ENCODE data around the gene IFNGR1. TPM values are rescaled to one million over a fixed set of nuclear protein-coding genes. Genes with fewer than 3 reads are reported as not detected.

Gene IFNGR1
- total RNA-seq, 1 donor from 2014 or later: 34.0 TPM

- Histone ChIP-seq H3K9ac (no peak overlapping the region), H3K27me3 (no peaks in the 10 kb centered on the region), H3K4me2 (no peak overlapping the region), H2AFZ (replicated peaks) (no peak overlapping the region), H3K4me3 (no peak overlapping the region), H3K79me2 (ENCODE audit: low read depth) (no peaks in the 10 kb centered on the region), H3K36me3 (no peaks in the 10 kb centered on the region), H4K20me1 (ENCODE audit: low read depth) (no peaks in the 10 kb centered on the region), H3K27ac (no peak overlapping the region), H3F3A (ENCODE audit: low read depth) (no peaks in the 10 kb centered on the region), H3K9me3 (ENCODE audit: low read depth) (peaks cover 43% of the 10 kb centered on the region), H3K4me1 (no peaks in the 10 kb centered on the region)
- peaks cover 40% of the 10 kb centered on the region for H3K9me3 Mint-ChIP-seq
- H3K4me1 Mint-ChIP-seq: no peaks in the 10 kb centered on the region
- DNase-seq (ENCODE audit: low spot score): no peak
- peaks cover 2% of the 10 kb centered on the region for H3K27me3 Mint-ChIP-seq (ENCODE audit: insufficient read depth, low read depth)
- H3K4me3 Mint-ChIP-seq: no peak overlapping the region
- no peak overlapping the region for H3K27ac Mint-ChIP-seq
- no peak for TF ChIP-seq EZH2phosphoT487 (IDR thresholded peaks at IDR 0.05)
- TF ChIP-seq EZH2 (IDR thresholded peaks at IDR 0.05): no peak
- no peak for TF ChIP-seq CTCF (IDR thresholded peaks at IDR 0.05)
- no peaks in the 10 kb centered on the region for H3K36me3 Mint-ChIP-seq
Observed at GRCh38 chr6:137182654-137183073, 36.5 kb downstream of the IFNGR1 start.

- H3K27me3 Mint-ChIP-seq (ENCODE audit: insufficient read depth, low read depth): peaks cover 2% of the 10 kb centered on the region
- peaks cover 35% of the 10 kb centered on the region for H3K9me3 Mint-ChIP-seq
- TF ChIP-seq CTCF (IDR thresholded peaks at IDR 0.05) (no peak), EZH2phosphoT487 (IDR thresholded peaks at IDR 0.05) (no peak), EZH2 (IDR thresholded peaks at IDR 0.05) (no peak)
- H3K9ac ChIP-seq: no peak overlapping the region
- H3K4me3 ChIP-seq: no peak overlapping the region
- peaks cover 40% of the 10 kb centered on the region for H3K9me3 ChIP-seq (ENCODE audit: low read depth)
- H3K4me3 Mint-ChIP-seq: no peak overlapping the region
- no peaks in the 10 kb centered on the region for H3K79me2 ChIP-seq (ENCODE audit: low read depth)
- H3K27ac ChIP-seq: no peak overlapping the region
- no peaks in the 10 kb centered on the region for H4K20me1 ChIP-seq (ENCODE audit: low read depth)
- H3K36me3 Mint-ChIP-seq: no peaks in the 10 kb centered on the region
- H3K4me1 ChIP-seq: no peaks in the 10 kb centered on the region
- H2AFZ ChIP-seq (replicated peaks): no peak overlapping the region
- no peaks in the 10 kb centered on the region for H3K27me3 ChIP-seq
- no peaks in the 10 kb centered on the region for H3K36me3 ChIP-seq
- H3F3A ChIP-seq (ENCODE audit: low read depth): no peaks in the 10 kb centered on the region
- no peak for DNase-seq (ENCODE audit: low spot score)
- H3K4me1 Mint-ChIP-seq: no peaks in the 10 kb centered on the region
- no peak overlapping the region for H3K4me2 ChIP-seq
- H3K27ac Mint-ChIP-seq: no peak overlapping the region
Observed at GRCh38 chr6:137181891-137182653, 37.1 kb downstream of the IFNGR1 start.

DNA sequence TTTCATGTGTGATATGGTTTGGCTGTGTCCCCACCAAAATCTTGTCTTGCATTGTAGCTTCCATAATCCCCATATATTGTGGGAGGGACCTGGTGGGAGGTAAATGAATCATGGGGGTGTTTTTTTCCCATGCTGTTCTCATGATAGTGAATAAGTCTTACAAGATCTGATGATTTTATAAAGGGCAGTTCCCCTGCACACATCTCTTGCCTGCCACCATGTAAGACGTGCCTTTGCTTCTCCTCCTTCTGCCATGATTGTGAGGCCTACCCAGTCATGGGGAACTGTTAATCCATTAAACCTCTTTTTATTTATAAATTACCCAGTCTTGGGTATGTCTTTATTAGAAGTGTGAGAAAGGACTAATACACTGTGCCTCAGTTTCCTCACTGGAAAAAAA lies 41.6 kb downstream of the IFNGR1 start:
- H3F3A ChIP-seq (ENCODE audit: low read depth): no peaks in the 10 kb centered on the region
- no peak for DNase-seq (ENCODE audit: low spot score)
- H3K4me1 Mint-ChIP-seq: no peaks in the 10 kb centered on the region
- H3K36me3 ChIP-seq: no peaks in the 10 kb centered on the region
- no peaks in the 10 kb centered on the region for H3K36me3 Mint-ChIP-seq
- no peaks in the 10 kb centered on the region for H3K27me3 ChIP-seq
- no peaks in the 10 kb centered on the region for H3K4me1 ChIP-seq
- H3K27me3 Mint-ChIP-seq (ENCODE audit: insufficient read depth, low read depth): peaks cover 2% of the 10 kb centered on the region
- H3K9ac ChIP-seq: no peak overlapping the region
- peaks cover 10% of the 10 kb centered on the region for H3K9me3 Mint-ChIP-seq
- H4K20me1 ChIP-seq (ENCODE audit: low read depth): no peaks in the 10 kb centered on the region
- H3K27ac ChIP-seq: no peak overlapping the region
- H3K79me2 ChIP-seq (ENCODE audit: low read depth): no peaks in the 10 kb centered on the region
- no peak overlapping the region for H3K4me3 ChIP-seq
- no peak overlapping the region for H3K4me3 Mint-ChIP-seq
- H3K4me2 ChIP-seq: no peak overlapping the region
- no peak for TF ChIP-seq EZH2phosphoT487 (IDR thresholded peaks at IDR 0.05)
- no peak for TF ChIP-seq EZH2 (IDR thresholded peaks at IDR 0.05)
- TF ChIP-seq CTCF (IDR thresholded peaks at IDR 0.05): no peak
- H3K27ac Mint-ChIP-seq: no peak overlapping the region
- peaks cover 14% of the 10 kb centered on the region for H3K9me3 ChIP-seq (ENCODE audit: low read depth)
- no peak overlapping the region for H2AFZ ChIP-seq (replicated peaks)

Data from neural progenitor cell (in vitro differentiated cells).